ENCODE data around the gene WDR5.

WDR5 gene

DNA sequence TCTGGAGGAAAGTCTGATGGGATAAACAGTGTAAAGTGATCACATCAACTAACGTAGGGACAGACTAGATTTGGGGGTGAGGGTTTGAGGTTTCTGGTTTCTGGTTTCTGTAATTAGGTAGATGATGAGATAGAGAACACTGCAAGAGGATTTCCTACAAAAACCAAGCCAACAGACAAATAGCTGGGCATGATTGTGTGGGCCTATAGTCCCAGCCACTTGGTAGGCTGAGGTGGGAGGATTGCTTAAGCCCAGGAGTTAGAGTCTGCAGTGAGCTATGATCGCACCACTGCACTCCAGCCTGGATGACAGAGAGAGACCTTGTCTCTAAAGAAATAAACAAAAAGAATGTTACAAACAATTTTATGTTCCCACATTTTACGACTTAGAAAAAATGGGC, 62.9 kb downstream of the WDR5 start:
- no peak overlapping the region for H3K27ac ChIP-seq
- in situ Hi-C loops (cut with HindIII; ENCODE audit: low pct_ligation_motif_present, low sequenced_read_pairs), result no loop called here
- H3K36me3 ChIP-seq (replicated peaks), result no peaks in the 10 kb centered on the region
- TF ChIP-seq, protein P1, sequence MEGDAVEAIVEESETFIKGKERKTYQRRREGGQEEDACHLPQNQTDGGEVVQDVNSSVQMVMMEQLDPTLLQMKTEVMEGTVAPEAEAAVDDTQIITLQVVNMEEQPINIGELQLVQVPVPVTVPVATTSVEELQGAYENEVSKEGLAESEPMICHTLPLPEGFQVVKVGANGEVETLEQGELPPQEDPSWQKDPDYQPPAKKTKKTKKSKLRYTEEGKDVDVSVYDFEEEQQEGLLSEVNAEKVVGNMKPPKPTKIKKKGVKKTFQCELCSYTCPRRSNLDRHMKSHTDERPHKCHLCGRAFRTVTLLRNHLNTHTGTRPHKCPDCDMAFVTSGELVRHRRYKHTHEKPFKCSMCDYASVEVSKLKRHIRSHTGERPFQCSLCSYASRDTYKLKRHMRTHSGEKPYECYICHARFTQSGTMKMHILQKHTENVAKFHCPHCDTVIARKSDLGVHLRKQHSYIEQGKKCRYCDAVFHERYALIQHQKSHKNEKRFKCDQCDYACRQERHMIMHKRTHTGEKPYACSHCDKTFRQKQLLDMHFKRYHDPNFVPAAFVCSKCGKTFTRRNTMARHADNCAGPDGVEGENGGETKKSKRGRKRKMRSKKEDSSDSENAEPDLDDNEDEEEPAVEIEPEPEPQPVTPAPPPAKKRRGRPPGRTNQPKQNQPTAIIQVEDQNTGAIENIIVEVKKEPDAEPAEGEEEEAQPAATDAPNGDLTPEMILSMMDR (IDR thresholded peaks at IDR 0.05; ENCODE audit: low read depth, low read length, missing control alignments), result no peak
- DNase-seq, result no peak
- H3K4me3 ChIP-seq (ENCODE audit: low read depth, low read length), result no peak overlapping the region
- H3K27me3 ChIP-seq (replicated peaks), result no peaks in the 10 kb centered on the region

- in situ Hi-C loops (cut with HindIII; ENCODE audit: low pct_ligation_motif_present, low sequenced_read_pairs), result no loop called here
- H3K27me3 ChIP-seq (replicated peaks), result no peaks in the 10 kb centered on the region
- H3K36me3 ChIP-seq (replicated peaks), result no peaks in the 10 kb centered on the region
- DNase-seq, result no peak
- TF ChIP-seq, protein P1 (IDR thresholded peaks at IDR 0.05; ENCODE audit: low read depth, low read length, missing control alignments), result no peak
- no peak overlapping the region for H3K4me3 ChIP-seq (ENCODE audit: low read depth, low read length)
- H3K27ac ChIP-seq, result no peak overlapping the region
Measured at GRCh38 chr9:134200730-134201129, 64.8 kb downstream of the WDR5 start.

DNA sequence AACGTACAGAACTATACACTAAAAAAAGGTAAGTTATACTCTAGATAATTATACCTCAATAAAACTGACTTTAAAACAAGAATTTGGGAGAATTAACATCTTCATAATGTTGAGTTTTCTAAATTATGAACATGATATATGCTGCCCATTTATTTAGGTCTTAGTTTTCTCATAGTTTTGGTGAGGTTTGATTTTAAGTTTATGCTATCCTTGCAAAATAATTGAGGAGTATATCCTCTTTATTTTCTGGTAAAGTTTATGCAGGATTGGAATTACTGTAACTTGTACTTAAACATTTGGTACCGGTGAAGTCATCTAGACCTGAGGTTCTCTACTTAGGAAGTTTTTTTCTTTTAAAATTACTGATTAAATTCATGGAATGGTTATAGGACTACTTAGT, 67.3 kb downstream of the WDR5 start:
- Histone ChIP-seq H3K4me3 (ENCODE audit: low read depth, low read length) (no peak overlapping the region), H3K27ac (no peak overlapping the region), H3K36me3 (replicated peaks) (no peaks in the 10 kb centered on the region), H3K27me3 (replicated peaks) (no peaks in the 10 kb centered on the region)
- in situ Hi-C loops (cut with HindIII; ENCODE audit: low pct_ligation_motif_present, low sequenced_read_pairs), result no loop called here
- DNase-seq, result no peak
- TF ChIP-seq, protein P1 (IDR thresholded peaks at IDR 0.05; ENCODE audit: low read depth, low read length, missing control alignments), result no peak

- no peaks in the 10 kb centered on the region for H3K36me3 ChIP-seq (replicated peaks)
- in situ Hi-C loops (cut with HindIII; ENCODE audit: low pct_ligation_motif_present, low sequenced_read_pairs), result no loop called here
- DNase-seq, result no peak
- H3K4me3 ChIP-seq (ENCODE audit: low read depth, low read length), result no peak overlapping the region
- no peaks in the 10 kb centered on the region for H3K27me3 ChIP-seq (replicated peaks)
- no peak overlapping the region for H3K27ac ChIP-seq
- TF ChIP-seq, protein P1 (IDR thresholded peaks at IDR 0.05; ENCODE audit: low read depth, low read length, missing control alignments), result no peak
Measured at GRCh38 chr9:134204041-134204440, 68.2 kb downstream of the WDR5 start.

DNA sequence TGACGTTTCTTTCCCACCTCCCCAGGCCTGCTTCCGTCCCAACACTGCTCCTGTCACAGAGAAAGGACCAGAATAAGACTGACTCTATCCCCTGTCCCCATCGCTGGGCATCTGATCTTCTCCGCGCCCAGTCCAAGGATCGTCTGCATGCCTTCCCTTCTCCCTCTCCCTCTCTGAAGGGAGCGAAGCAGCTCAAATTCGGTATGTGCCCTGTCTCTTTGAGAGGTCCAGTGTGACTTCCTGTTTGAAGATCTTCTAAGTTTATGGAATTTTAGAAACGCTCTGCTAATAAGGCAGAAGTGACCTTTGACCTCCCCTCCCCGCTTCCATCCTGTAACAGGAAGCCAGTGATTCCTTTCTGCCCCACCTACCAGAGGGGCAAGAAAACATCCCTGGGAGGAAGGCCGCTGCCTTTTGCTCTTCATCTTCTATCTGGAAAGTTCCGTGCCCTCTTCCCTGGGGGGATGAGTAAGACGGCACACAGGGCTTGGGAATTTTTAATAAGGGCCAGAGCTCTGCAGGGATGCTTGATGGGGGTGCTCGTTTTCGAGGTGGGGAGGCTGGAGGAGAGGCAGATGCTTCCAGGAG, 69.2 kb downstream of the WDR5 start:
- Histone ChIP-seq H3K27me3 (replicated peaks) (no peaks in the 10 kb centered on the region), H3K4me3 (ENCODE audit: low read depth, low read length) (no peak overlapping the region), H3K36me3 (replicated peaks) (no peaks in the 10 kb centered on the region), H3K27ac (no peak overlapping the region)
- TF ChIP-seq, protein P1 (IDR thresholded peaks at IDR 0.05; ENCODE audit: low read depth, low read length, missing control alignments), result no peak
- in situ Hi-C loops (cut with HindIII; ENCODE audit: low pct_ligation_motif_present, low sequenced_read_pairs), result no loop called here
- peak; percentile 9 for DNase-seq

DNA sequence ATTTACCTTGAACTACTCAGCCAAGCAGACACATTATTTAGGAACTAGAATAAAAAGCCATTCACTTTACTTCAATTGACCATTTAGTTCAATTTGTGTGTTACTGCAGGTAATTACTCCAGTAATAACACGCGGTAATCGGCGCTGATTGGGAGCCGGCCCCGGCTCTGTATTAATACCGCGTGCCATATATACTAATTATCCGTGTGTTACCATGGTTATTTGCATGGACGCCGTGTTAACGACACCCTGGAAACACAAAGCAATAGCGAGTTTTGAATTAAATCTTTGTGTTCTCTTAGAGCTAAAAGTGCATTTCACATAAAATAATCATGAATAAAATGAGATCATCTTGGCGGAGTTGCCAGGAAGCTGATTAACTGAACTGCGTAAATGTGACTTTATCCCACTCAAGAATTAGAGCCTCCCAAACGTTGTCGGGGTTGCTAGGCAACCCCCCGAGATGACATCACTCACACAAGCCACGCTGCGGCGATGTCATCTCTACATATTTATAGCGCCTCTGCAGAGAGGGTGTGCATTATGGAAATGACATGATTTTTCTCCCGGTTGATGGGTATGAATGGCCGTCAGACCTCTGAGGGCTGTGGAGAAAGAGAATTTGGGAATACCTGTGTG, 69.9 kb downstream of the WDR5 start:
- in situ Hi-C loops (cut with HindIII; ENCODE audit: low pct_ligation_motif_present, low sequenced_read_pairs), result no loop called here
- no peaks in the 10 kb centered on the region for H3K36me3 ChIP-seq (replicated peaks)
- H3K27ac ChIP-seq, result no peak overlapping the region
- H3K27me3 ChIP-seq (replicated peaks), result no peaks in the 10 kb centered on the region
- DNase-seq, result no peak
- H3K4me3 ChIP-seq (ENCODE audit: low read depth, low read length), result no peak overlapping the region
- TF ChIP-seq, protein P1 (IDR thresholded peaks at IDR 0.05; ENCODE audit: low read depth, low read length, missing control alignments), result no peak

Measured in brain microvascular endothelial cell (primary cell).